HG03565 (cell line): ENCODE data around the gene EPN1.
"Not testable (repeated sequence)": the region's sequence is repeated elsewhere in the genome, so short reads cannot be mapped to it uniquely, and the experiment has no call there.

ENCODE experiments used
- ATAC-seq: cut with Tn5 transposase; IDR thresholded peaks from one replicate; pipeline ENCODE4 v1.9.1; 2021; ENCODE audit warnings: mild to moderate bottlenecking, moderate library complexity; ENCODE audit not compliant: unreplicated experiment

Gene EPN1

GRCh38 chr19:55716531-55716930, 41.5 kb downstream of the EPN1 start:
- ATAC-seq = no peak

- no peak for ATAC-seq
Measured at GRCh38 chr19:55717251-55717650, 42.2 kb downstream of the EPN1 start.

GRCh38 chr19:55717879-55718711, 43.1 kb downstream of the EPN1 start:
- ATAC-seq = not testable (repeated sequence)

GRCh38 chr19:55720214-55720746, 45.3 kb downstream of the EPN1 start:
- no peak for ATAC-seq

GRCh38 chr19:55720801-55721200, 45.8 kb downstream of the EPN1 start:
- ATAC-seq = no peak

- ATAC-seq = no peak
Measured at GRCh38 chr19:55723491-55723890, 48.5 kb downstream of the EPN1 start.

- not testable (repeated sequence) for ATAC-seq
Measured at GRCh38 chr19:55730378-55730777, 55.4 kb downstream of the EPN1 start.

GRCh38 chr19:55738302-55738701, 63.3 kb downstream of the EPN1 start, which contains the start of gene NLRP9:
NLRP9 (minus strand) TSS chr19:55738402; CDS start chr19:55738374, 28 bp downstream.
- ATAC-seq = no peak

GRCh38 chr19:55750715-55751114, 75.7 kb downstream of the EPN1 start:
- ATAC-seq = no peak

- no peak for ATAC-seq
Measured at GRCh38 chr19:55753401-55753800, 78.4 kb downstream of the EPN1 start.

- not testable (repeated sequence) for ATAC-seq
Measured at GRCh38 chr19:55756808-55757207, 81.8 kb downstream of the EPN1 start.

- ATAC-seq = not testable (repeated sequence)
Measured at GRCh38 chr19:55758797-55759196, 83.8 kb downstream of the EPN1 start, which contains the start of gene RFPL4A. RFPL4A (plus strand) TSS chr19:55759097; CDS start chr19:55761801, 2,704 bp downstream.
